GM18502 (cell line): ENCODE measurements around the gene LHFPL6.

Source experiments
- ATAC-seq: cut with Tn5 transposase; IDR thresholded peaks from one replicate; pipeline ENCODE4 v1.9.1; 2021; ENCODE audit warnings: mild to moderate bottlenecking; ENCODE audit not compliant: unreplicated experiment, poor library complexity

LHFPL6 gene

GRCh38 chr13:39326469-39327171 lies 276.4 kb downstream of the LHFPL6 start:
- ATAC-seq = no peak

GRCh38 chr13:39324806-39325311 lies 278.1 kb downstream of the LHFPL6 start:
- ATAC-seq = no peak

GRCh38 chr13:39322836-39323585 lies 280.0 kb downstream of the LHFPL6 start:
- no peak for ATAC-seq

- ATAC-seq = no peak
Measured at GRCh38 chr13:39321574-39321973, 281.4 kb downstream of the LHFPL6 start.

- no peak for ATAC-seq
Measured at GRCh38 chr13:39318161-39318560, 284.8 kb downstream of the LHFPL6 start.

- ATAC-seq = no peak
Measured at GRCh38 chr13:39317291-39317690, 285.7 kb downstream of the LHFPL6 start.

- no peak for ATAC-seq
Measured at GRCh38 chr13:39315796-39316195, 287.2 kb downstream of the LHFPL6 start.

- ATAC-seq = no peak
Measured at GRCh38 chr13:39313721-39314120, 289.3 kb downstream of the LHFPL6 start.

- no peak for ATAC-seq
Measured at GRCh38 chr13:39312596-39312995, 290.4 kb downstream of the LHFPL6 start.

- ATAC-seq = no peak
Measured at GRCh38 chr13:39311619-39312018, 291.4 kb downstream of the LHFPL6 start.

GRCh38 chr13:39310961-39311360 lies 292.0 kb downstream of the LHFPL6 start:
- ATAC-seq = no peak

GRCh38 chr13:39306639-39307589 lies 296.1 kb downstream of the LHFPL6 start:
- ATAC-seq = peak; percentile 97

GRCh38 chr13:39302820-39303219 lies 300.2 kb downstream of the LHFPL6 start:
- ATAC-seq = no peak

GRCh38 chr13:39298951-39299350 lies 304.0 kb downstream of the LHFPL6 start:
- no peak for ATAC-seq

GRCh38 chr13:39297664-39298171 lies 305.3 kb downstream of the LHFPL6 start:
- ATAC-seq = no peak

- no peak for ATAC-seq
Measured at GRCh38 chr13:39297023-39297422, 306.0 kb downstream of the LHFPL6 start.

- no peak for ATAC-seq
Measured at GRCh38 chr13:39296193-39296592, 306.8 kb downstream of the LHFPL6 start.
